Activated CD8-positive, alpha-beta memory T cell treated with anti-CD3 and anti-CD28 coated beads, Interleukin-2, amount 50 U/mL, for 4 hours (primary cell): Measurements from ENCODE around the gene SNX4.

Experiments
- DNase-seq: peaks from one replicate; pipeline ENCODE4 v3.0.0-alpha.2; 2020

SNX4 gene

GRCh38 chr3:125398952-125399351, 121.0 kb downstream of the SNX4 start:
- DNase-seq, result no peak
